KMS-11 (cell line): ENCODE measurements around the gene NCAPD2.
"Not testable (repeated sequence)": the region's sequence is repeated elsewhere in the genome, so short reads cannot be mapped to it uniquely, and the experiment has no call there.

Experiments
- H2AFZ ChIP-seq: fragments of 200-600 bp; sonication (generic); 2 replicates; pipeline ENCODE4 v1.6.1; 2016; ENCODE audit warnings: antibody characterized with exemption, mixed run types, low read depth
- H3K27ac ChIP-seq: fragments of 200-600 bp; sonication (generic); 2 replicates; pipeline ENCODE4 v1.6.1; 2016; ENCODE audit warnings: mild to moderate bottlenecking, mixed run types
- H3K27me3 ChIP-seq: fragments of 200-600 bp; sonication (generic); 2 replicates; pipeline ENCODE4 v1.6.1; 2017; ENCODE audit warnings: mild to moderate bottlenecking, low read depth, mixed run types, moderate library complexity; ENCODE audit not compliant: insufficient read depth
- H3K36me3 ChIP-seq: fragments of 200-600 bp; sonication (generic); 2 replicates; pipeline ENCODE4 v1.6.1; 2017; ENCODE audit warnings: mild to moderate bottlenecking, mixed run types; ENCODE audit not compliant: insufficient read depth
- H3K4me1 ChIP-seq: fragments of 200-600 bp; sonication (generic); 2 replicates; pipeline ENCODE4 v1.6.1; 2016; ENCODE audit warnings: mild to moderate bottlenecking, low read depth, mixed run types; ENCODE audit not compliant: poor library complexity, severe bottlenecking
- H3K4me2 ChIP-seq: fragments of 200-600 bp; sonication (generic); 2 replicates; pipeline ENCODE4 v1.7.0; 2016; ENCODE audit warnings: mild to moderate bottlenecking, mixed run types
- H3K4me3 ChIP-seq: fragments of 200-600 bp; sonication (generic); IDR thresholded peaks from 2 replicates; pipeline ENCODE4 v1.6.1; 2017; ENCODE audit warnings: low read depth, low read length, mixed read lengths; ENCODE audit not compliant: insufficient read depth
- H3K79me2 ChIP-seq: fragments of 200-600 bp; sonication (generic); 2 replicates; pipeline ENCODE4 v1.6.1; 2016; ENCODE audit warnings: low read depth, mixed run types; ENCODE audit not compliant: insufficient read depth
- H3K9ac ChIP-seq: fragments of 200-600 bp; sonication (generic); 2 replicates; pipeline ENCODE4 v1.6.1; 2016; ENCODE audit warnings: mild to moderate bottlenecking, mixed run types
- H4K20me1 ChIP-seq: fragments of 200-600 bp; sonication (generic); 2 replicates; pipeline ENCODE4 v1.6.1; 2016; ENCODE audit warnings: mild to moderate bottlenecking, mixed run types; ENCODE audit not compliant: insufficient read depth
- CTCF ChIP-seq: fragments of 200-600 bp; sonication (generic); conservative IDR thresholded peaks from 2 replicates; pipeline ENCODE4 v1.6.1; 2017; ENCODE audit warnings: low read depth, mild to moderate bottlenecking, antibody characterized with exemption, low read length, moderate library complexity, mixed read lengths

Gene NCAPD2

GRCh38 chr12:6464531-6464930, 29.4 kb upstream of the NCAPD2 start:
- Histone ChIP-seq H3K4me3 (no peak overlapping the region), H3K36me3 (no peaks in the 10 kb centered on the region), H3K4me1 (peaks cover 40% of the 10 kb centered on the region), H4K20me1 (no peaks in the 10 kb centered on the region), H3K4me2 (no peak overlapping the region), H2AFZ (no peak overlapping the region), H3K27me3 (no peaks in the 10 kb centered on the region), H3K9ac (no peak overlapping the region), H3K27ac (no peak overlapping the region), H3K79me2 (no peaks in the 10 kb centered on the region; the same call in 1 of the 2 replicates)
- TF ChIP-seq CTCF: no peak

- peak; percentile 75 for TF ChIP-seq CTCF
- H3K79me2 ChIP-seq: no peaks in the 10 kb centered on the region; the same call in 1 of the 2 replicates
- H3K9ac ChIP-seq: no peak overlapping the region
- no peak overlapping the region for H3K27ac ChIP-seq
- H3K36me3 ChIP-seq: no peaks in the 10 kb centered on the region
- H3K4me2 ChIP-seq: no peak overlapping the region
- H2AFZ ChIP-seq: no peak overlapping the region
- H4K20me1 ChIP-seq: no peaks in the 10 kb centered on the region
- H3K4me1 ChIP-seq: peaks cover 33% of the 10 kb centered on the region
- no peaks in the 10 kb centered on the region for H3K27me3 ChIP-seq
- H3K4me3 ChIP-seq: no peak overlapping the region
Observed at GRCh38 chr12:6465467-6466183, 28.3 kb upstream of the NCAPD2 start.

- Histone ChIP-seq H3K36me3 (no peaks in the 10 kb centered on the region), H3K9ac (no peak overlapping the region), H3K4me1 (peaks cover 30% of the 10 kb centered on the region), H4K20me1 (no peaks in the 10 kb centered on the region), H2AFZ (no peak overlapping the region), H3K27me3 (no peaks in the 10 kb centered on the region), H3K4me3 (no peak overlapping the region), H3K27ac (no peak overlapping the region), H3K4me2 (no peak overlapping the region), H3K79me2 (no peaks in the 10 kb centered on the region; the same call in 1 of the 2 replicates)
- TF ChIP-seq CTCF: no peak
Observed at GRCh38 chr12:6466184-6466573, 27.7 kb upstream of the NCAPD2 start.

- not testable (repeated sequence) for H3K79me2 ChIP-seq, H3K36me3 ChIP-seq, H3K4me3 ChIP-seq, H3K9ac ChIP-seq, H4K20me1 ChIP-seq, H3K27ac ChIP-seq, H3K4me2 ChIP-seq, H2AFZ ChIP-seq, H3K27me3 ChIP-seq
- H3K4me1 ChIP-seq: peaks cover 30% of the 10 kb centered on the region
Observed at GRCh38 chr12:6466751-6467150, 27.2 kb upstream of the NCAPD2 start.

- not testable (repeated sequence) for H3K4me2 ChIP-seq, H4K20me1 ChIP-seq, H3K79me2 ChIP-seq, H2AFZ ChIP-seq, H3K27ac ChIP-seq, H3K27me3 ChIP-seq, H3K4me3 ChIP-seq, H3K9ac ChIP-seq, H3K36me3 ChIP-seq
- H3K4me1 ChIP-seq: peaks cover 31% of the 10 kb centered on the region
Observed at GRCh38 chr12:6467571-6468282, 26.2 kb upstream of the NCAPD2 start.
